AG04449 (cell line): Measurements from ENCODE around the gene PCDH8.
"Not testable (repeated sequence)": the region's sequence is repeated elsewhere in the genome, so short reads cannot be mapped to it uniquely, and the experiment has no call there.

Source experiments
- CTCF ChIA-PET: fragments of 350-600 bp; formaldehyde crosslinking; extraction: SDS; loops from one replicate; lab custom pipeline; 2021; ENCODE audit warnings: antibody characterized with exemption; lab: Yijun Ruan, JAX
- POLR2A ChIA-PET: fragments of 400-600, 350-600 bp; formaldehyde crosslinking; extraction: SDS; loops from one replicate; lab custom pipeline; 2020; ENCODE audit warnings: antibody characterized with exemption, inconsistent platforms; lab: Yijun Ruan, JAX
- DNase-seq: peaks from one replicate; pipeline ENCODE4 v3.0.0-alpha.2; 2010; ENCODE audit warnings: low read depth, low spot score
- H3K4me3 ChIP-seq: 2 replicates; pipeline ENCODE4 v1.5.1; 2011; ENCODE audit warnings: low read depth, mild to moderate bottlenecking, control low read depth, low read length
- CTCF ChIP-seq: IDR thresholded peaks from one replicate; pipeline ENCODE4 v1.5.1; 2011; ENCODE audit warnings: mild to moderate bottlenecking, moderate library complexity, low read length, control low read depth, inconsistent platforms; ENCODE audit not compliant: insufficient read depth; ENCODE audit errors: missing control alignments

PCDH8 gene

GRCh38 chr13:52827839-52828238 is 20.6 kb downstream of the PCDH8 start:
- ChIA-PET POLR2A (no interaction called here), CTCF (no interaction called here)
- H3K4me3 ChIP-seq: no peak overlapping the region
- no peak for DNase-seq
- no peak for TF ChIP-seq CTCF

GRCh38 chr13:52817886-52818285 is 30.6 kb downstream of the PCDH8 start:
- POLR2A ChIA-PET, H3K4me3 ChIP-seq, DNase-seq, CTCF ChIA-PET: not testable (repeated sequence)

GRCh38 chr13:52815330-52815729 is 33.1 kb downstream of the PCDH8 start:
- no peak for DNase-seq
- ChIA-PET POLR2A (no interaction called here), CTCF (no interaction called here)
- TF ChIP-seq CTCF: no peak
- H3K4me3 ChIP-seq: no peak overlapping the region

GRCh38 chr13:52812941-52813340 is 35.5 kb downstream of the PCDH8 start:
- CTCF ChIA-PET: no interaction called here
- no peak for DNase-seq
- POLR2A ChIA-PET: no interaction called here
- TF ChIP-seq CTCF: no peak
- H3K4me3 ChIP-seq: no peak overlapping the region

- DNase-seq: no peak
- no peak overlapping the region for H3K4me3 ChIP-seq
- ChIA-PET POLR2A (no interaction called here), CTCF (no interaction called here)
- TF ChIP-seq CTCF: no peak
These were observed 36.6 kb downstream of the PCDH8 start for GRCh38 chr13:52811841-52812240.

GRCh38 chr13:52810526-52810925 is 37.9 kb downstream of the PCDH8 start:
- DNase-seq: no peak
- ChIA-PET POLR2A (no interaction called here), CTCF (no interaction called here)
- TF ChIP-seq CTCF: no peak
- no peak overlapping the region for H3K4me3 ChIP-seq

- H3K4me3 ChIP-seq: no peak overlapping the region
- no peak for DNase-seq
- POLR2A ChIA-PET: no interaction called here
- CTCF ChIA-PET: no interaction called here
- no peak for TF ChIP-seq CTCF
These were observed 38.4 kb downstream of the PCDH8 start for GRCh38 chr13:52810011-52810410.
